HG02981 (cell line): ENCODE results near the gene CLPSL2.

Source experiments
- ATAC-seq: cut with Tn5 transposase; IDR thresholded peaks from one replicate; pipeline ENCODE4 v1.9.1; 2021; ENCODE audit warnings: mild to moderate bottlenecking, moderate library complexity; ENCODE audit not compliant: unreplicated experiment

CLPSL2 gene

GRCh38 chr6:35786272-35786671 lies 9.9 kb downstream of the CLPSL2 start:
- no peak for ATAC-seq

GRCh38 chr6:35786810-35787209 lies 10.4 kb downstream of the CLPSL2 start:
- no peak for ATAC-seq

DNA sequence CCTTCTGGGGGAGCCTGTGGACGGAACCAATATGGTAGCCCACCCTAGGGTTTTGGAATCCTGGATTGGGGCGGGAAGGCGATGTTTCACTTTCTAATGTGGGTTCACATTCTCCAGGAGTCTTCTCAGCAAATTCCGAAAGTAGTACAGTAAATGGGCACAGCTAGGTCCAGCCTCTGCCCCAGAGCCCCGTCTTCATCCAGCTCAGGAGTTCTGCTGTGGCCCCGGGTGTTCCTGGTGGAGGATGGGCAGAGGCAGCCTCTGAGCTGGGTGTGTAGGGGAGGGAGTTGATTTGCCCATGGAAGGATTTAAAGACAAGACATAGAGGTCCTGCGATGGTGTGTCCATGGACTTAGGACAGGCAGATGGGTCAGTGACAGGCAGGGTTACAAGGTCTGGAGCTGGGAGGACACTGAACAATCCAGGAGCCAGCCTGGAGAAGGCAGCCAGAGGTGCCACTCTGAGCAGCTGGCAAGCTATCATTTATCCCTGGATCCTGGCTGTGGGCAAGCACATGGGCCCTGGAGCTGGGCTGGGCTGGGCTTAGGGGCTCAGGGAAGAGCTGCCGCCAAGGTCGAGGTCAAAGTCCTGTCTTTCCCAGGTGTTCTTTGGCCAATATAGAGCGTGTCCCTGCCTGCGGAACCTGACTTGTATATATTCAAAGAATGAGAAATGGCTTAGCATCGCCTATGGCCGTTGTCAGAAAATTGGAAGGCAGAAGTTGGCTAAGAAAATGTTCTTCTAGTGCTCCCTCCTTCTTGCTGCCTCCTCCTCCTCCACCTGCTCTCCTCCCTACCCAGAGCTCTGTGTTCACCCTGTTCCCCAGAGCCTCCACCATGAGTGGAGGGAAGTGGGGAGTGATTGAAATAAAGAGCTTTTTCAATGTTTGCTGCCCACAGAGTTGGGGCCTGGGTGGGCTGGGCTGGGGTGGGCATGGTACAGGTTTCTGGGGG lies 11.1 kb downstream of the CLPSL2 start:
- ATAC-seq = no peak

DNA sequence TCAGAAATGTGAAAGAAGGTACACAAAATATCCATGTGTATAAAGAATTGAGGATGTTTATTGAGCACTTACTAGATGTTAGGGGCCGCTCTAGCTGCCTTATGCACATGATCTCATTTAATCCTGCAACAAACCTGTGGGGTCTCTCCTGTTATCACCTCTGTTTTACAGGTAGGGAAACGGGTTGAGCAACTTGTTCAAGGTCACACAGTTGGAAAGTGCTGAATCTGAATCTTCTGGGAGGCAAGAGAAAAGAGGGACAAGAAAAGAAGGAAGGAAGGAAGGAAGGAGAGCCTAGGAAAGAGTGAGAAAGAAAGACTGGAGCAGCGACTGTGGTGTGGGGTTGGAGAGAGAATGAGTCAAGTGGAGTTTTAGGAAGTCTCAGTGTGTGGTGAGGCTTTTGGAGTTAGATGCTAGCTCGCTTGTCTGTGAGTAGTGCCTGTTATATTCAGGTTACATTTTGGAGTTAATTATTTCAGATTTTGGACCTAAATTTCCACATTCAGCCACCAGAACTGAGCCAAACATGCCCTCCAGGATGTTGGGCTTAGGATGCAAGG lies 12.1 kb downstream of the CLPSL2 start:
- ATAC-seq = no peak

GRCh38 chr6:35790683-35791082 lies 14.3 kb downstream of the CLPSL2 start:
- no peak for ATAC-seq

DNA sequence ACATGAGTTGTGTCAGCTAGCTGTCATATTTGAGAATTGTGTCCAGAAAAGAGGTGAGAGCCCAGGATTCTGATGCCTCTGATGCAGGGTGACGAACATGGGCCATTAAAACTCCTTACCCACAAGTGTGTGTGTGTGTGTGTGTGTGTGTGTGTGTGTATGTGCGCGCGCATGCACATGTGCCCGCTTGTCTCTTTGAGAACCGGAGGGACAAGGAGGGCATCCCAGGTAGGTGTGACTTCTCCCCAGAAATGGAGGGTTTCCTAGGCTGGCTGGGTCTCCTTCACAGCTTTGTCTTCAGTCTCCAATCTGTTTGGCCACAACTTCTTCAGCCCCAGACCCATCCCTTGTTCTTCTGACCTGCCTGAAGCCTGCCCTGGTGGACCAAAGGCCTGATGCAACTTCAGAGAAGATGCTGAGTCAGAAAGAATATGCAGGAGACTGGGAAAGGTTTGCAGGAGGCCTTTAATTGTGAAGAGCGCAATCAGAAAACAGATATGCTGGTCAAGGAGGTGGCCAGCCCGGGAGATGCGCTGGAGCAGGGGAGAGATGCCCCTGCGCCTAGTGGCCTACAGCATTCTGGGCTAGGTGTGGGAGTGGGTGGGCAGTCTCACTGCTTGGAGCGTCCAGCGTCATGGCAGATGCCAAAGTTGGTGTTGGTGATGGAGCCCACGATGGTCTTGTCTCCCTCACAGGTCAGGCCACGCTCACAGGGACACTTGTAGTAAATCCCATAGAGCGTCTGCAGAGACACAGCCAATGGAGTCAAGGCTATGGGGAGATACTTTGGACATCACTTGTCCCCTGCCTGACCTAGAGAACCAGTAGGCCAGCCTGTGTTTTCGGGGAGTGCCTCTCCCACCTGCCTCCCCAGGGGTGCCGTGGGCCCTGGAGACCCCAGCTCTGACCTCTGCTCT lies 18.4 kb downstream of the CLPSL2 start:
- ATAC-seq = no peak

DNA sequence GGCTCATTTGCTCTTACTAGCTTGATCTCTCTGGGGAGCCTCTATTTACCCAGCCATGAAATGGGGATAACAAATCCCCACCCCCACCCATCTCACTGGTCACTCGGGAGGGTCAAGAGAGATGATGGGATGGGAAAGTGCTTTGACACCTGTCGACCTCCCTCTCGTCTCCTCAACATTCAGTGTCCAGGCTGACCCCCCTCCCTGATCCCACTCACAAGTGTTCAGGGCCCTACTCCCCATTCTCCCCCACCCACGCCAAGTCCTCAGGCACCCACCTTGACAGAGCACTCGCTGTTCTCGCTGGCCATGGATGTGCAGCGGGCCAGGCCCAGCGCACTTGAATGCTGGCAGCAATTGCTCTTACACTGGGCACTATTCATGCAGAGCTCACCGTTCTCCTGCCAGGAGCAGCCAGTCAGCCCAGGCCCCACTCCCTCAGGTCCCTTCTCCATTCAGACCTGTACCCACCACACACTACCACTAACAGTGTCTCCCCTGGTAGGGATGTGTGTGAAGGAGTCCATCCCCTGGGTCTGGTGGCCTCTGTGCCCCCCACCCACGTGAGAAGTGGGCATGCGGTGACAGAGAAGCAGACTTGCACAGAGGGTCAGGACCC lies 19.2 kb downstream of the CLPSL2 start:
- ATAC-seq = no peak

- ATAC-seq = no peak
Observed at GRCh38 chr6:35796236-35796635, 19.8 kb downstream of the CLPSL2 start.

DNA sequence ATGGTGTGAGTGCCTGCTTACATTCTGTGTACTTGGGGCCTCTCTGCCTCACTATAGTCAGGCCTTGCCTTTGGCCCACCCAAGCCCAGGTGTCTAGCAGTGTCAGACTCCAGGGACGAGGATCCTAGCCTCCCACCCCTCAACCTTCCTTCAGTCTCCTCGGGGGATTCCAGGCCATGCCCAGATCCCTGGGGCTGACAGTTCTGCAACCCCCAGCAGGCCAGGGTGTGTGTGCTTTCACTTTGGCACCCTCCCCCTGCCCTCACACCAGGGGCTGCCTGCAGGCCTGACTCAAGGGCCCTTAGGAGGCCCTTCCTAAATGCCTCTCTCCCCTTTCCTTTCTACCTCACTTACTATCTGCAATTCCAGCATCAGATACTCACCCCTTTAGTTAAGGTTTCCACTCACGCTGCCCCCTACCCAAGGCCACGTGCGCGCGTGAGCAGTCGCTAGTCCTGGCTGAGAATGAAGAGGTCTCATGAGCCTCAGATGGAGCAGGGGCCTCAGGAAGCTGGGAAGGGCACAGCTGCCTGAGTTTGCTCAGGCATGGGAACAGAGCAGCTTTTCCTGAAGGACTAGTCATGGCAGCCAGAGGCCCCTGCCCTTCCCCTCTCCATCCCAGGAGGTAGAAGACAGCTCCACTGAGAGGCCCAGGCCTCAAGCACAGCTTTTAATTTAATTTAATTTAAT lies 21.6 kb downstream of the CLPSL2 start:
- no peak for ATAC-seq

- ATAC-seq = no peak
Observed at GRCh38 chr6:35798706-35799105, 22.3 kb downstream of the CLPSL2 start.

DNA sequence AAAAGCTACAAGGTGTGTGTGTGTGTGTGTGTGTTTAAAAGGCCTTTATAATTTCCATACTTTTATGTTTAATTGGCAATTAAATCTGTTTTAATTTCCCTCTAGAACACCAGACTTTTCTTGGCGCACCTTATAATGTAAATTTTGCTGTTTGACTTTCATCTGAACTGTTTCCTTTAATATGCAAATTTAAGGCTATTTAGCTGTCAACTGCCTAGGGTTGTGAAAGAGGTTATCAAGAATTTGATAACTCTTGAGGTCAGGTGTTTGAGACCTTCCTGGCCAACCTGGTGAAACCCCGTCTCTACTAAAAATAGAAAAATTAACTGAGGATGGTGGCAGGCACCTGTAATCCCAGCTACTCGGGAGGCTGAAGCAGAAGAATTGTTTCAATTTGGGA lies 24.8 kb downstream of the CLPSL2 start:
- no peak for ATAC-seq

GRCh38 chr6:35804996-35805736 lies 28.8 kb downstream of the CLPSL2 start, which contains the start of gene LHFPL5:
LHFPL5 (plus strand) TSS chr6:35805352; CDS start chr6:35805671, 319 bp downstream.
- no peak for ATAC-seq

GRCh38 chr6:35808688-35809087 lies 32.3 kb downstream of the CLPSL2 start:
- ATAC-seq = no peak

- ATAC-seq = no peak
Observed at GRCh38 chr6:35809809-35810208, 33.4 kb downstream of the CLPSL2 start.

GRCh38 chr6:35810971-35811698 lies 34.7 kb downstream of the CLPSL2 start:
- ATAC-seq = no peak

DNA sequence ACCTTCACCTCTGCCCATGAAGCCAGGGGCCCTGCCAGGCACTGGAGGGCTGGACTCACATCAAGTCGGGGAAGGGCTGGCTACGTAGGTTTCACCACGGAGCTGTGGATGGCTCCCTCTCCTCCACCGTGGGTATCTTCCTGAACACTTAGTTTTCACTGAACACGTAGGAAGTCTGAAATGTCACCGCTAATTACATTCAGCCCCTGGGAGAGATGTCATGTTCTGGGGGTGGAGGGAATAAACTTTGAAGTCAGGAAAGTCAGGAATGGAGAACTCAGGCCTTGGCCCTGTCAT lies 35.2 kb downstream of the CLPSL2 start:
- ATAC-seq = no peak

DNA sequence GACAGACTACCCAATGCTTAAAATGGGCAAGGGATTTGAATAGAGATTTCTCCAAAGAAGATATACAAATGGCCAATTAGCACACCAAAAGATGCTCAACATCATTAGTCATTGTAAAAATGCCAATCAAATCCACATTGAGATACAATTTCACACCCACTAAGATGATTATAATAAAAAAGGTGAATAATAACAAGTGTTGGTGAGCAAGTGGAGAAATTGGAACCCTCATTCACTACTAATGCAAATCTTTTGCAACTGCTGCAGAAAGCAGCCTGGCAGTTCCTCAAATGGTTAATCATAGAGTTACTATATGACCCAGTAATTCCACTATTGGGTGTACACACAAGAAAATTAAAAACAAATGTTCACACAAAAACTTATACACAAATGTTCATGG lies 41.1 kb downstream of the CLPSL2 start:
- no peak for ATAC-seq

GRCh38 chr6:35823601-35824000 lies 47.2 kb downstream of the CLPSL2 start:
- no peak for ATAC-seq

GRCh38 chr6:35824552-35825192 lies 48.3 kb downstream of the CLPSL2 start:
- ATAC-seq = no peak
